Measurements from ENCODE around the gene GSG1.
"Not testable (repeated sequence)": the region's sequence is repeated elsewhere in the genome, so short reads cannot be mapped to it uniquely, and the experiment has no call there.

The GSG1 gene

GRCh38 chr12:13052421-13052820, 51.0 kb downstream of the GSG1 start:
- no peak for DNase-seq

- no peak for DNase-seq
Observed at GRCh38 chr12:13049816-13050215, 53.7 kb downstream of the GSG1 start.

GRCh38 chr12:13046964-13047363, 56.5 kb downstream of the GSG1 start:
- DNase-seq: no peak

- no peak for DNase-seq
Observed at GRCh38 chr12:13045816-13046215, 57.7 kb downstream of the GSG1 start.

- DNase-seq: peak in 1 of 2 donors; percentile 7
Observed at GRCh38 chr12:13044906-13045299, 58.6 kb downstream of the GSG1 start.

- peak in 1 of 2 donors; percentile 39 for DNase-seq
Observed at GRCh38 chr12:13044002-13044905, 59.2 kb downstream of the GSG1 start, which contains the start of gene FAM234B. FAM234B (plus strand) TSS chr12:13044381; CDS start chr12:13044404, 23 bp downstream.

GRCh38 chr12:13042666-13043230, 60.7 kb downstream of the GSG1 start:
- DNase-seq: no peak

GRCh38 chr12:13041224-13041623, 62.2 kb downstream of the GSG1 start:
- DNase-seq: no peak

GRCh38 chr12:13039328-13039956, 64.0 kb downstream of the GSG1 start:
- no peak for DNase-seq

GRCh38 chr12:13038491-13039161, 64.8 kb downstream of the GSG1 start:
- DNase-seq: no peak

GRCh38 chr12:13036881-13037280, 66.6 kb downstream of the GSG1 start:
- DNase-seq: no peak

GRCh38 chr12:13035335-13035734, 68.1 kb downstream of the GSG1 start:
- not testable (repeated sequence) for DNase-seq

Data from bone marrow (tissue), 2 donors.